Kidney (tissue), 14 donors: ENCODE measurements around the gene PRKAR1B. TPM values are rescaled to one million over a fixed set of nuclear protein-coding genes. Genes with fewer than 3 reads are reported as not detected.

Source experiments
- DNase-seq, 5 donors: peaks; one replicate each; pipeline ENCODE4 v3.0.0-alpha.2; 2013 to 2020
- FAIRE-seq: peaks from 2 replicates; lab custom pipeline; 2012; peaks lifted over from hg19 to GRCh38; lab: Jason Lieb, UNC
- H3K27ac ChIP-seq, 2 donors: one replicate each; pipeline ENCODE4 v1.7.0; 2013; ENCODE audit warnings: low read depth in 2 of 2, low read length in 2 of 2, inconsistent platforms in 1 of 2
- H3K27me3 ChIP-seq: one replicate; pipeline ENCODE4 v1.7.1; 2013; ENCODE audit warnings: low read length, inconsistent platforms; ENCODE audit not compliant: control insufficient read depth, insufficient read depth
- H3K36me3 ChIP-seq, 3 donors: one replicate each; pipeline versions ENCODE4 v1.7.0 to v1.7.1; 2013; ENCODE audit warnings: low read length in 3 of 3, control low read depth in 1 of 3, inconsistent platforms in 1 of 3; ENCODE audit not compliant: insufficient read depth in 3 of 3, control insufficient read depth in 2 of 3
- H3K4me1 ChIP-seq, 3 donors: one replicate each; pipeline versions ENCODE4 v1.7.0 to v1.7.1; 2013; ENCODE audit warnings: low read length in 3 of 3, inconsistent platforms in 1 of 3, low read depth in 1 of 3; ENCODE audit not compliant: control insufficient read depth in 2 of 3, insufficient read depth in 2 of 3
- H3K4me3 ChIP-seq, 3 donors: one replicate each; pipeline versions ENCODE4 v1.7.0 to v1.8.1; 2013; ENCODE audit warnings: low read length in 3 of 3, control low read depth in 1 of 3, inconsistent platforms in 1 of 3
- H3K9ac ChIP-seq, 3 donors: one replicate each; pipeline versions ENCODE4 v1.7.0 to v1.7.1; 2013; ENCODE audit warnings: low read length in 3 of 3, control low read depth in 1 of 3, inconsistent platforms in 1 of 3
- H3K9me3 ChIP-seq, 3 donors: one replicate each; pipeline versions ENCODE4 v1.7.0 to v1.7.1; 2013; ENCODE audit warnings: low read length in 3 of 3, control low read depth in 1 of 3, inconsistent platforms in 1 of 3; ENCODE audit not compliant: control insufficient read depth in 2 of 3, insufficient read depth in 1 of 3
- intact Hi-C: fragments of 100-400 bp; cut with DNase I; formaldehyde crosslinking; loops from one replicate; pipeline ENCODE4 v1.11.1; 2022
- polyA plus RNA-seq: library from polyadenylated mRNA; stranded (reverse); fragments of 350-450 nt; fragmentation: Illumina TruSeq; extraction: RNeasy Lipid Tissue Mini Kit (QIAGEN cat#74804); gene quantifications from one replicate; pipeline ENCODE4 v1.2.3, GENCODE V29; 2014; ENCODE audit warnings: low read depth, low replicate concordance; ENCODE audit not compliant: insufficient read depth
- total RNA-seq: library from RNA; stranded (reverse); fragmentation: NEBNext Ultra II Directional; extraction: Animal tissue kit (Norgen Biotek cat#: 25700); gene quantifications from one replicate; pipeline ENCODE4 v1.2.1, GENCODE V29; 2021
- TF ChIP-seq, protein P1 (sequence below): IDR thresholded peaks from 3 replicates; pipeline ENCODE4 v1.5.1; 2012; ENCODE audit warnings: mild to moderate bottlenecking, moderate library complexity, borderline replicate concordance; ENCODE audit not compliant: insufficient read depth; ENCODE audit errors: extremely low read depth
- donor health status: control.
- donor health status: control.
- donor health status: control.
- donor health status: control.
- donor health status: control.
- donor health status: DM: yes; HTN: yes; CAD: no.
- donor health status: Normal renal cell carcinoma (clear cell type).

Gene PRKAR1B
- total and polyA plus RNA-seq, 2 donors from 2014 or later = 15.9 to 21.4 TPM

DNA sequence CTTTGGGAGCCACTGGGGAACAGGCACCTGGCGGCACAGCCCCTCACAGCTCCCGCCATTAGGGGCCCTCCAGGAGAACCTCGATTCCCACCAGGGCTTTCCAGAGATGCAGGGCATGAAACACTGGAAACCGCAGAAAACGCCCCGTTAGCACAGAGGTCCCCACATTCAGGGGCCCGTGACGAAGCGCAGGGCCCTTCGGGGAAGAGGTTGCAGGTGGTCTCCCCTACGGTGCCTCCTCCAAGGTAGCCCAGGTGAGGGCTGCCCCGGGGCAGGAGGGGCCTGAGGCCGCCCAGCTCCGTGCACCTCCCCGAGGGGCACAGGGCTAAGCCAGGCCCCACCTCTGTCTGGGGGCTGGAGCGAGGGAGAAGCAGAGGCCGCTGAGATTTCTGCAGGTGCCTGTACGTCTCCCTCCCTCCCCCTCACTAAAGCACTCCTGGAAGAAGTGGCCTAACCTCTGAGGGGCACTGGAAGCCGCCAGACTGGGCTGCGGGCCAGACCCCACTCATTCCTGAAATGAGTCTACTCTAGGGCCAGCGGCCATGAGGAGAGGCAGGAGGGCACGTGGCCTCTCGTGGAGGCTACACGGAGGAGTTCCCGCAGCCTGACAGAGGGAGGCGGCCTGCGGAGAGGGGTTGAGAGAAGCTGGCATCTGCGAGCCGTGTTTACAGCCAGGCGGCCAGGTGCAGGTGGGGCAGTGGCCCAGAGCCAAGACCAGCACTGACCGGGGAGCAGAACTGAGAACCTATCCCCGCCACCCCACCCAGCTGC is 214.4 kb downstream of the PRKAR1B start:
- Histone ChIP-seq H3K27ac (peak overlapping the region in 1 of 2 donors; percentile 22), H3K4me1 (peaks cover 0 to 10% (median 0%) of the 10 kb centered on the region in 3 donors), H3K9ac (no peak overlapping the region), H3K4me3 (no peak overlapping the region), H3K36me3 (no peaks in the 10 kb centered on the region), H3K9me3 (no peaks in the 10 kb centered on the region), H3K27me3 (no peaks in the 10 kb centered on the region)
- FAIRE-seq = no peak
- TF ChIP-seq, protein P1, sequence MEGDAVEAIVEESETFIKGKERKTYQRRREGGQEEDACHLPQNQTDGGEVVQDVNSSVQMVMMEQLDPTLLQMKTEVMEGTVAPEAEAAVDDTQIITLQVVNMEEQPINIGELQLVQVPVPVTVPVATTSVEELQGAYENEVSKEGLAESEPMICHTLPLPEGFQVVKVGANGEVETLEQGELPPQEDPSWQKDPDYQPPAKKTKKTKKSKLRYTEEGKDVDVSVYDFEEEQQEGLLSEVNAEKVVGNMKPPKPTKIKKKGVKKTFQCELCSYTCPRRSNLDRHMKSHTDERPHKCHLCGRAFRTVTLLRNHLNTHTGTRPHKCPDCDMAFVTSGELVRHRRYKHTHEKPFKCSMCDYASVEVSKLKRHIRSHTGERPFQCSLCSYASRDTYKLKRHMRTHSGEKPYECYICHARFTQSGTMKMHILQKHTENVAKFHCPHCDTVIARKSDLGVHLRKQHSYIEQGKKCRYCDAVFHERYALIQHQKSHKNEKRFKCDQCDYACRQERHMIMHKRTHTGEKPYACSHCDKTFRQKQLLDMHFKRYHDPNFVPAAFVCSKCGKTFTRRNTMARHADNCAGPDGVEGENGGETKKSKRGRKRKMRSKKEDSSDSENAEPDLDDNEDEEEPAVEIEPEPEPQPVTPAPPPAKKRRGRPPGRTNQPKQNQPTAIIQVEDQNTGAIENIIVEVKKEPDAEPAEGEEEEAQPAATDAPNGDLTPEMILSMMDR = no peak
- peak in 2 of 5 donors; percentile 42 to 86 for DNase-seq
- intact Hi-C loops = no loop called here

- Histone ChIP-seq H3K4me1 (peaks cover 0 to 10% (median 0%) of the 10 kb centered on the region in 3 donors), H3K4me3 (no peak overlapping the region), H3K9me3 (no peaks in the 10 kb centered on the region), H3K27ac (no peak overlapping the region), H3K27me3 (no peaks in the 10 kb centered on the region), H3K9ac (no peak overlapping the region), H3K36me3 (no peaks in the 10 kb centered on the region)
- intact Hi-C loops = no loop called here
- FAIRE-seq = no peak
- peak in 1 of 5 donors; percentile 75 for DNase-seq
- TF ChIP-seq, protein P1 = no peak
These were observed 215.0 kb downstream of the PRKAR1B start for GRCh38 chr7:512146-512510.

GRCh38 chr7:511476-512145 is 215.5 kb downstream of the PRKAR1B start:
- TF ChIP-seq, protein P1 = no peak
- H3K9me3 ChIP-seq = no peaks in the 10 kb centered on the region
- FAIRE-seq (no peak), DNase-seq (peak in 2 of 5 donors; percentile 29 to 68)
- peaks cover 0 to 10% (median 0%) of the 10 kb centered on the region in 3 donors for H3K4me1 ChIP-seq
- no peak overlapping the region for H3K9ac ChIP-seq
- intact Hi-C loops = no loop called here
- no peak overlapping the region for H3K27ac ChIP-seq
- no peak overlapping the region for H3K4me3 ChIP-seq
- H3K36me3 ChIP-seq = no peaks in the 10 kb centered on the region
- H3K27me3 ChIP-seq = no peaks in the 10 kb centered on the region
